ENCODE measurements around the gene SEC14L2. TPM values are rescaled to one million over a fixed set of nuclear protein-coding genes. Genes with fewer than 3 reads are reported as not detected.
A peak's percentile ranks its signal among the peaks of the same experiment; 100 is the strongest.
"Not testable (repeated sequence)": the region's sequence is repeated elsewhere in the genome, so short reads cannot be mapped to it uniquely, and the experiment has no call there.

Gene SEC14L2
- polyA plus RNA-seq, 2 of the 4 experiments (the other 2 are of a cell fraction), result 12.8 to 15.2 TPM

- POLR2A ChIA-PET, result interaction anchor here (0.7 kb wide), 1 partner anchor 209 kb away, joined by 3 read pairs; no protein-coding TSS in a partner anchor
- no peak for FAIRE-seq
- no peak for ATAC-seq
- H3K4me3 ChIP-seq, result no peak overlapping the region
- peaks cover 18% of the 10 kb centered on the region for H3K4me1 ChIP-seq
- H3K4me2 ChIP-seq, result peak overlapping the region; percentile 91
- 80% methylated on average over 21 of the region's 25 CpGs for WGBS (ENCODE audit: missing lambda C conversion rate)
- H3K27ac ChIP-seq, result peak overlapping the region in 1 of 2 experiments; percentile 98; a peak in 2 of 6 replicates
- TF ChIP-seq JUNB (IDR thresholded peaks at IDR 0.05) (no peak), SMC3 (IDR thresholded peaks at IDR 0.05) (no peak), RARB (CRISPR knock-in tag; IDR thresholded peaks at IDR 0.05) (no peak), FOSL2 (IDR thresholded peaks at IDR 0.05) (no peak), FOSL2 (CRISPR knock-in tag; IDR thresholded peaks at IDR 0.05) (no peak)
- no peak for DNase-seq (ENCODE audit: low read depth in 1 of 2, low spot score in 1 of 2)
- CTCF ChIA-PET, result interaction anchor here (2.0 kb wide), 1 partner anchor 11 kb away, joined by 11 read pairs; the partner anchor contains the start of gene RNF215
- H3K9me3 ChIP-seq, result no peaks in the 10 kb centered on the region
Observed at GRCh38 chr22:30398685-30399680, 2.2 kb downstream of the SEC14L2 start.

DNA sequence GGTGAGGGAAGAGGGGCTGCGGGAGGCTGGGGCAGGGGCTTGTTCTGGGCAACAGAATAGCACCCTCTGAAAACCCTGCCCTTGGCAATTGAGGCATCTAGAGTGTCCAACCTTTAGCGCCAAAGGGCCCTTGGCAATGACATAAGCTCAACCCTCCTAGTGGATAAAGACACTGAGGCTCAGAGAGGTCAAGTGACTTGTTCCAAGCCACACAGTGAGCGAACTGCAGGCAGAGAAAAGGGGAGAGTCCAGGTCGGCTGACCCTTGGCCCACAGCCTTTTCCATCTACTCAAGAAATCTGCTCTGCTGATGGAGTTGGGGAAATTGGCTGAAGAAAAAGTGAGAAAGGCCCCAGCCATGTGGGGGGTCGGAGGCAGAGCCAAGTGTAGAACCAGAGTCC is 2.9 kb downstream of the SEC14L2 start:
- H3K4me2 ChIP-seq, result no peak overlapping the region
- CTCF ChIA-PET, result interaction anchor here (0.6 to 1.3 kb wide), 2 partner anchors 19 to 112 kb away, joined by 4 read pairs; no protein-coding TSS in a partner anchor

DNA sequence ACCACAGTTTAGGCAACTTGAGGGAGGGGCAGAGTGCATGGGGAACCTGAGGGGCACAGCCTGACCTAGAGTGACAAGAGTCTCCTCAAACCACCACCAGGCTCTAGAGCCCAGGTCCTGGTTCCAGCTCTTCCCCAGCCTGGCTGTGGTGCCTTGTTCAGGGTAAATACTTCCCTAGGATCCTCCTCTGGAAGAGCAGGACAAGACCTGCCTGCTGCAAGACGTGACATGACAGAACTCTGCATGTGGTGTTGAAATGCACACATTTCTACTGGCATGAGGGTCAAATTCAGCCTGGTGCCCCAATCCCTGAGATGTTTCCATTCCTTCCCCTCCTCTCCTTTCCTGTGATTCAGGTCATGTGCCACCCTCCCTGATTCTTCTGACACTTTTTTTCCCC is 3.3 kb downstream of the SEC14L2 start:
- Histone ChIP-seq H3K4me1 (peaks cover 18% of the 10 kb centered on the region), H3K27ac (no peak overlapping the region), H3K4me2 (no peak overlapping the region), H3K4me3 (no peak overlapping the region), H3K9me3 (no peaks in the 10 kb centered on the region)
- ATAC-seq (no peak), DNase-seq (ENCODE audit: low read depth in 1 of 2, low spot score in 1 of 2) (no peak), FAIRE-seq (no peak)
- WGBS (ENCODE audit: missing lambda C conversion rate), result 82% methylated on average over 1 of the region's 1 CpG
- TF ChIP-seq CBX8 (IDR thresholded peaks at IDR 0.05), result no peak
- no peak for TF ChIP-seq HMGXB4 (CRISPR knock-in tag; IDR thresholded peaks at IDR 0.05; ENCODE audit: borderline replicate concordance)
- TF ChIP-seq CHD4 (IDR thresholded peaks at IDR 0.05; ENCODE audit: borderline replicate concordance), result no peak
- TF ChIP-seq KDM1A (IDR thresholded peaks at IDR 0.05; ENCODE audit: low read depth), result no peak
- TF ChIP-seq, protein P1, sequence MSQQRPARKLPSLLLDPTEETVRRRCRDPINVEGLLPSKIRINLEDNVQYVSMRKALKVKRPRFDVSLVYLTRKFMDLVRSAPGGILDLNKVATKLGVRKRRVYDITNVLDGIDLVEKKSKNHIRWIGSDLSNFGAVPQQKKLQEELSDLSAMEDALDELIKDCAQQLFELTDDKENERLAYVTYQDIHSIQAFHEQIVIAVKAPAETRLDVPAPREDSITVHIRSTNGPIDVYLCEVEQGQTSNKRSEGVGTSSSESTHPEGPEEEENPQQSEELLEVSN (IDR thresholded peaks at IDR 0.05; ENCODE audit: borderline replicate concordance, low read depth), result no peak
- TF ChIP-seq POLR2A (IDR thresholded peaks at IDR 0.05; ENCODE audit: low read length), result no peak
- TF ChIP-seq, protein P2, sequence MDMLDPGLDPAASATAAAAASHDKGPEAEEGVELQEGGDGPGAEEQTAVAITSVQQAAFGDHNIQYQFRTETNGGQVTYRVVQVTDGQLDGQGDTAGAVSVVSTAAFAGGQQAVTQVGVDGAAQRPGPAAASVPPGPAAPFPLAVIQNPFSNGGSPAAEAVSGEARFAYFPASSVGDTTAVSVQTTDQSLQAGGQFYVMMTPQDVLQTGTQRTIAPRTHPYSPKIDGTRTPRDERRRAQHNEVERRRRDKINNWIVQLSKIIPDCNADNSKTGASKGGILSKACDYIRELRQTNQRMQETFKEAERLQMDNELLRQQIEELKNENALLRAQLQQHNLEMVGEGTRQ (IDR thresholded peaks at IDR 0.05), result no peak
- TF ChIP-seq HEYL (CRISPR knock-in tag; IDR thresholded peaks at IDR 0.05), result no peak
- TF ChIP-seq PHF8 (IDR thresholded peaks at IDR 0.05; ENCODE audit: borderline replicate concordance, low read depth), result no peak
- no peak for TF ChIP-seq HDAC2 (IDR thresholded peaks at IDR 0.05)
- ChIA-PET POLR2A (interaction anchor here (0.6 kb wide), 1 partner anchor 164 kb away, joined by 5 read pairs; no protein-coding TSS in a partner anchor), CTCF (interaction anchor here (0.6 to 1.3 kb wide), 2 partner anchors 18 to 112 kb away, joined by 4 read pairs; no protein-coding TSS in a partner anchor)

More for the DNA sequence above, 2.9 kb downstream of the SEC14L2 start:
- no peak for ATAC-seq
- POLR2A ChIA-PET, result no interaction called here
- 93% methylated on average over 5 of the region's 5 CpGs for WGBS (ENCODE audit: missing lambda C conversion rate)
- TF ChIP-seq HOXB13 (CRISPR knock-in tag; IDR thresholded peaks at IDR 0.05; ENCODE audit: low read depth) (no peak), BHLHE40 (IDR thresholded peaks at IDR 0.05; ENCODE audit: low read depth, low read length) (no peak), EHF (CRISPR knock-in tag; IDR thresholded peaks at IDR 0.05) (no peak), HOXB5 (CRISPR knock-in tag; IDR thresholded peaks at IDR 0.05) (no peak), HOXA7 (CRISPR knock-in tag; IDR thresholded peaks at IDR 0.05) (no peak), MYC (IDR thresholded peaks at IDR 0.05; ENCODE audit: borderline replicate concordance, low read length) (no peak), HDAC2 (IDR thresholded peaks at IDR 0.05) (no peak), SMC3 (IDR thresholded peaks at IDR 0.05) (no peak)
- TF ChIP-seq, protein P3, sequence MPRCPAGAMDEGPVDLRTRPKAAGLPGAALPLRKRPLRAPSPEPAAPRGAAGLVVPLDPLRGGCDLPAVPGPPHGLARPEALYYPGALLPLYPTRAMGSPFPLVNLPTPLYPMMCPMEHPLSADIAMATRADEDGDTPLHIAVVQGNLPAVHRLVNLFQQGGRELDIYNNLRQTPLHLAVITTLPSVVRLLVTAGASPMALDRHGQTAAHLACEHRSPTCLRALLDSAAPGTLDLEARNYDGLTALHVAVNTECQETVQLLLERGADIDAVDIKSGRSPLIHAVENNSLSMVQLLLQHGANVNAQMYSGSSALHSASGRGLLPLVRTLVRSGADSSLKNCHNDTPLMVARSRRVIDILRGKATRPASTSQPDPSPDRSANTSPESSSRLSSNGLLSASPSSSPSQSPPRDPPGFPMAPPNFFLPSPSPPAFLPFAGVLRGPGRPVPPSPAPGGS (IDR thresholded peaks at IDR 0.05), result no peak
- peaks cover 18% of the 10 kb centered on the region for H3K4me1 ChIP-seq
- H3K27ac ChIP-seq, result no peak overlapping the region
- FAIRE-seq, result no peak
- H3K4me3 ChIP-seq, result no peak overlapping the region
- no peak for DNase-seq (ENCODE audit: low read depth in 1 of 2, low spot score in 1 of 2)
- no peaks in the 10 kb centered on the region for H3K9me3 ChIP-seq

DNA sequence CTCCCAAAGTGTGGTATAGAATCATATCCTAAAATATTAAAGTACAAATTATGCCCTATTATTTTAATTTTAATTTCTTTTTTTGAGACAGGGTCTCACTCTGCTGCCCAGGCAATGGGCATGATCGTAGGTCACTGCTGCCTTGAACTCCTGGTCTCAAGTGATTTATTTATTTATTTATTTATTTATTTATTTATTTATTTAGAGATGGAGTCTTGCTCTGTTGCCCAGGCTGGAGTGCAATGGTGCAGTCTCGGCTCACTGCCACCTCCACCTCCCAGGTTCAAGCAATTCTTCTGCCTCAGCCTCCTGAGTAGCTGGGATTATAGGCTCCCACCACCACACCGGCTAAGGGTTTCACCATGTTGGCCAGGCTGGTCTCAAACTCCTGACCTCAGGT is 4.2 kb downstream of the SEC14L2 start:
- not testable (repeated sequence) for H3K27ac ChIP-seq; FAIRE-seq; H3K4me3 ChIP-seq; H3K9me3 ChIP-seq; H3K4me2 ChIP-seq; ATAC-seq; DNase-seq (ENCODE audit: low read depth in 1 of 2, low spot score in 1 of 2)
- POLR2A ChIA-PET, result interaction anchor here (1.4 kb wide), 1 partner anchor 23 kb away, joined by 5 read pairs; no protein-coding TSS in a partner anchor
- WGBS (ENCODE audit: missing lambda C conversion rate), result 96% methylated on average over 3 of the region's 3 CpGs
- peaks cover 18% of the 10 kb centered on the region for H3K4me1 ChIP-seq
- CTCF ChIA-PET, result interaction anchor here (1.3 to 1.7 kb wide), 3 partner anchors 23 to 113 kb away, joined by 4 to 6 read pairs (median 5); no protein-coding TSS in a partner anchor
